Fibroblast of skin of right biceps (primary cell): Measurements from ENCODE around the gene FRG2B.
"Not testable (repeated sequence)": the region's sequence is repeated elsewhere in the genome, so short reads cannot be mapped to it uniquely, and the experiment has no call there.

Experiments
- DNase-seq: peaks from one replicate; pipeline ENCODE4 v3.0.0-alpha.2; 2013

Gene FRG2B

GRCh38 chr10:133592716-133593115, 33.9 kb downstream of the FRG2B start:
- no peak for DNase-seq

- no peak for DNase-seq
Observed at GRCh38 chr10:133590970-133591359, 35.6 kb downstream of the FRG2B start.

- no peak for DNase-seq
Observed at GRCh38 chr10:133590226-133590969, 36.2 kb downstream of the FRG2B start.

- not testable (repeated sequence) for DNase-seq
Observed at GRCh38 chr10:133577037-133577436, 49.6 kb downstream of the FRG2B start.
